ENCODE data around the gene COL11A2. TPM values are rescaled to one million over a fixed set of nuclear protein-coding genes. Genes with fewer than 3 reads are reported as not detected.

The COL11A2 gene
- total RNA-seq, 1 experiment from 2014 or later: 3.7 TPM

DNA sequence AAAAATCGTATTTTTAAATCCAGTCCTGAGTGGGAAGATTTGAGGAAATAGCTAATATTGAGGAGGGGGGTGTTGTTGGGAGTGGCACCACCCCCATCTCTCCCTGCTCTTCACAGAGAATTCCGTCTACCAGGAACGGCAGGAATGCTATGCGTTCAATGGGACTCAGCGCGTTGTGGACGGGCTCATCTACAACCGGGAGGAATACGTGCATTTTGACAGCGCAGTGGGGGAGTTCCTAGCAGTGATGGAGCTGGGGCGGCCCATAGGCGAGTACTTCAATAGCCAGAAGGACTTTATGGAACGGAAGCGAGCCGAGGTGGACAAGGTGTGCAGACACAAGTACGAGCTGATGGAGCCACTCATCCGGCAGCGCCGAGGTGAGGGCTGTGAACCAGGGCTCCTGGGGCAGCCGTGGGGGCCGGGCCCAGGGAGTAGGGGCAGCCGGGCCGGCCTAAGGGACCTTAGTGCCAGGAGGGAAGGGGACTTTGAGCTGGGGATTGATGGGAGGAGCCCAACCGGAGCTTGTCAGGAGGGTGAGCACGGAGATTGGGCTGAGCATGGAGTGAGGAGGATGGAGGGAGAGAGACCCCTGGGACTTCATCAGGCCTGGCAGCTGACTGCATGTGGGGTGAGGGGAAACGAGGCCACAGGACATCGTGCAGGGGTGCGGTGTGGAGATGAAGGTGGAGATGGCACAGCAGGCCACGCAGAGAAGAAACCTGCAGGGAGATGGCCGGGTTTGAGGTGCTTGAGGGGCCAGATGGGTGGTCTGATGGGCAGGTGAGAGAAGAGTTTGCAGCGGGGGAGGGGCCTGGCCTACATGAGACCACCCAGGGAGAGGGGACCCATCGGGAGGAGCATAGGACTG lies 75.2 kb downstream of the COL11A2 start (continued):
- TF ChIP-seq, protein P1, sequence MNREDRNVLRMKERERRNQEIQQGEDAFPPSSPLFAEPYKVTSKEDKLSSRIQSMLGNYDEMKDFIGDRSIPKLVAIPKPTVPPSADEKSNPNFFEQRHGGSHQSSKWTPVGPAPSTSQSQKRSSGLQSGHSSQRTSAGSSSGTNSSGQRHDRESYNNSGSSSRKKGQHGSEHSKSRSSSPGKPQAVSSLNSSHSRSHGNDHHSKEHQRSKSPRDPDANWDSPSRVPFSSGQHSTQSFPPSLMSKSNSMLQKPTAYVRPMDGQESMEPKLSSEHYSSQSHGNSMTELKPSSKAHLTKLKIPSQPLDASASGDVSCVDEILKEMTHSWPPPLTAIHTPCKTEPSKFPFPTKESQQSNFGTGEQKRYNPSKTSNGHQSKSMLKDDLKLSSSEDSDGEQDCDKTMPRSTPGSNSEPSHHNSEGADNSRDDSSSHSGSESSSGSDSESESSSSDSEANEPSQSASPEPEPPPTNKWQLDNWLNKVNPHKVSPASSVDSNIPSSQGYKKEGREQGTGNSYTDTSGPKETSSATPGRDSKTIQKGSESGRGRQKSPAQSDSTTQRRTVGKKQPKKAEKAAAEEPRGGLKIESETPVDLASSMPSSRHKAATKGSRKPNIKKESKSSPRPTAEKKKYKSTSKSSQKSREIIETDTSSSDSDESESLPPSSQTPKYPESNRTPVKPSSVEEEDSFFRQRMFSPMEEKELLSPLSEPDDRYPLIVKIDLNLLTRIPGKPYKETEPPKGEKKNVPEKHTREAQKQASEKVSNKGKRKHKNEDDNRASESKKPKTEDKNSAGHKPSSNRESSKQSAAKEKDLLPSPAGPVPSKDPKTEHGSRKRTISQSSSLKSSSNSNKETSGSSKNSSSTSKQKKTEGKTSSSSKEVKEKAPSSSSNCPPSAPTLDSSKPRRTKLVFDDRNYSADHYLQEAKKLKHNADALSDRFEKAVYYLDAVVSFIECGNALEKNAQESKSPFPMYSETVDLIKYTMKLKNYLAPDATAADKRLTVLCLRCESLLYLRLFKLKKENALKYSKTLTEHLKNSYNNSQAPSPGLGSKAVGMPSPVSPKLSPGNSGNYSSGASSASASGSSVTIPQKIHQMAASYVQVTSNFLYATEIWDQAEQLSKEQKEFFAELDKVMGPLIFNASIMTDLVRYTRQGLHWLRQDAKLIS (CRISPR knock-in tag; IDR thresholded peaks at IDR 0.05; ENCODE audit: borderline replicate concordance): no peak
- no peak for TF ChIP-seq MXD4 (CRISPR knock-in tag; IDR thresholded peaks at IDR 0.05; ENCODE audit: borderline replicate concordance)
- TF ChIP-seq IRF2 (CRISPR knock-in tag; IDR thresholded peaks at IDR 0.05; ENCODE audit: borderline replicate concordance, low read depth): no peak
- TF ChIP-seq, protein P2, sequence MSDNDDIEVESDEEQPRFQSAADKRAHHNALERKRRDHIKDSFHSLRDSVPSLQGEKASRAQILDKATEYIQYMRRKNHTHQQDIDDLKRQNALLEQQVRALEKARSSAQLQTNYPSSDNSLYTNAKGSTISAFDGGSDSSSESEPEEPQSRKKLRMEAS (CRISPR knock-in tag; IDR thresholded peaks at IDR 0.05): 0 out of 2 replicates have a peak, but pooled peaks have one; percentile 49
- no peak for TF ChIP-seq ZBTB21 (CRISPR knock-in tag; IDR thresholded peaks at IDR 0.05; ENCODE audit: borderline replicate concordance)
- TF ChIP-seq EMX1 (CRISPR knock-in tag; IDR thresholded peaks at IDR 0.05): peak; percentile 82
- TF ChIP-seq, protein P3, sequence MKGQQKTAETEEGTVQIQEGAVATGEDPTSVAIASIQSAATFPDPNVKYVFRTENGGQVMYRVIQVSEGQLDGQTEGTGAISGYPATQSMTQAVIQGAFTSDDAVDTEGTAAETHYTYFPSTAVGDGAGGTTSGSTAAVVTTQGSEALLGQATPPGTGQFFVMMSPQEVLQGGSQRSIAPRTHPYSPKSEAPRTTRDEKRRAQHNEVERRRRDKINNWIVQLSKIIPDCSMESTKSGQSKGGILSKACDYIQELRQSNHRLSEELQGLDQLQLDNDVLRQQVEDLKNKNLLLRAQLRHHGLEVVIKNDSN (CRISPR knock-in tag; IDR thresholded peaks at IDR 0.05): peak; percentile 23; the same call in 1 of the 2 replicates
- no peak for TF ChIP-seq ZNF396 (CRISPR knock-in tag; IDR thresholded peaks at IDR 0.05; ENCODE audit: borderline replicate concordance)
- TF ChIP-seq, protein P4, sequence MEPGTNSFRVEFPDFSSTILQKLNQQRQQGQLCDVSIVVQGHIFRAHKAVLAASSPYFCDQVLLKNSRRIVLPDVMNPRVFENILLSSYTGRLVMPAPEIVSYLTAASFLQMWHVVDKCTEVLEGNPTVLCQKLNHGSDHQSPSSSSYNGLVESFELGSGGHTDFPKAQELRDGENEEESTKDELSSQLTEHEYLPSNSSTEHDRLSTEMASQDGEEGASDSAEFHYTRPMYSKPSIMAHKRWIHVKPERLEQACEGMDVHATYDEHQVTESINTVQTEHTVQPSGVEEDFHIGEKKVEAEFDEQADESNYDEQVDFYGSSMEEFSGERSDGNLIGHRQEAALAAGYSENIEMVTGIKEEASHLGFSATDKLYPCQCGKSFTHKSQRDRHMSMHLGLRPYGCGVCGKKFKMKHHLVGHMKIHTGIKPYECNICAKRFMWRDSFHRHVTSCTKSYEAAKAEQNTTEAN (CRISPR knock-in tag; IDR thresholded peaks at IDR 0.05): peak; percentile 64; the same call in 1 of the 2 replicates
- TF ChIP-seq, protein P5, sequence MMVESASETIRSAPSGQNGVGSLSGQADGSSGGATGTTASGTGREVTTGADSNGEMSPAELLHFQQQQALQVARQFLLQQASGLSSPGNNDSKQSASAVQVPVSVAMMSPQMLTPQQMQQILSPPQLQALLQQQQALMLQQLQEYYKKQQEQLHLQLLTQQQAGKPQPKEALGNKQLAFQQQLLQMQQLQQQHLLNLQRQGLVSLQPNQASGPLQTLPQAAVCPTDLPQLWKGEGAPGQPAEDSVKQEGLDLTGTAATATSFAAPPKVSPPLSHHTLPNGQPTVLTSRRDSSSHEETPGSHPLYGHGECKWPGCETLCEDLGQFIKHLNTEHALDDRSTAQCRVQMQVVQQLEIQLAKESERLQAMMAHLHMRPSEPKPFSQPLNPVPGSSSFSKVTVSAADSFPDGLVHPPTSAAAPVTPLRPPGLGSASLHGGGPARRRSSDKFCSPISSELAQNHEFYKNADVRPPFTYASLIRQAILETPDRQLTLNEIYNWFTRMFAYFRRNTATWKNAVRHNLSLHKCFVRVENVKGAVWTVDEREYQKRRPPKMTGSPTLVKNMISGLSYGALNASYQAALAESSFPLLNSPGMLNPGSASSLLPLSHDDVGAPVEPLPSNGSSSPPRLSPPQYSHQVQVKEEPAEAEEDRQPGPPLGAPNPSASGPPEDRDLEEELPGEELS (CRISPR knock-in tag; IDR thresholded peaks at IDR 0.05): 0 out of 2 replicates have a peak, but pooled peaks have one; percentile 41
- TF ChIP-seq, protein P6, sequence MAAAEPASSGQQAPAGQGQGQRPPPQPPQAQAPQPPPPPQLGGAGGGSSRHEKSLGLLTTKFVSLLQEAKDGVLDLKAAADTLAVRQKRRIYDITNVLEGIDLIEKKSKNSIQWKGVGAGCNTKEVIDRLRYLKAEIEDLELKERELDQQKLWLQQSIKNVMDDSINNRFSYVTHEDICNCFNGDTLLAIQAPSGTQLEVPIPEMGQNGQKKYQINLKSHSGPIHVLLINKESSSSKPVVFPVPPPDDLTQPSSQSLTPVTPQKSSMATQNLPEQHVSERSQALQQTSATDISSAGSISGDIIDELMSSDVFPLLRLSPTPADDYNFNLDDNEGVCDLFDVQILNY (CRISPR knock-in tag; IDR thresholded peaks at IDR 0.05): 0 out of 2 replicates have a peak, but pooled peaks have one; percentile 28
- TF ChIP-seq ZNF671 (CRISPR knock-in tag; IDR thresholded peaks at IDR 0.05): peak; percentile 50; the same call in 1 of the 2 replicates

DNA sequence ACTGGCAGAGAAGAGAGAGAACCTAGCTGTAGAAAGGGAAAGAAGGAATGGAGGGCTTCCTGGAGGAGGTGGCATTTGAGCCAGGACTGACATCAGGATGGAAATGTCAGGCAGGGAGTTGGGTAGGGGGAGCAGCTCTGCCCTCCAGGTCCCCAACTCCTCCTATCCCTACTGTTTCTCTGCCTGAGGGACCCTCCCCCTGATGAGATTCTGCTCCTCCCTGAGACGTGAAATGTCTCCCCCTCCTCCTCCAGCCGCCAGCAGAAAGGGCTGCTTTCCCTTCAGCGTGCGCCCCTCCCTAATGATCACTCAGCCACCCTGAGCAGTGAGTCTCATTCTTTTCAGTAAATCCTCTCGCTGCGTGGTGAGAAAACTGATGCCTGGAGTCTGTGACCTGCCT lies 75.8 kb downstream of the COL11A2 start:
- Mint-ChIP-seq H3K36me3 (peaks cover under 1% of the 10 kb centered on the region; the same call in 1 of the 2 replicates), H3K4me1 (peaks cover 56% of the 10 kb centered on the region), H3K9me3 (no peaks in the 10 kb centered on the region), H3K27me3 (ENCODE audit: low read depth) (no peaks in the 10 kb centered on the region; the same call in 1 of the 2 replicates), H3K27ac (peak overlapping the region; percentile 100), H3K4me3 (peak overlapping the region; percentile 98)
- ChIA-PET POLR2A (interaction anchor here (0.5 to 3.2 kb wide), 7 partner anchors 10 to 921 kb away, joined by 3 to 26 read pairs (median 3); partner anchors contain the start of gene ZBTB22), CTCF (interaction anchor here (0.7 to 5.3 kb wide), 8 partner anchors 9 to 293 kb away, joined by 3 to 43 read pairs (median 13); no protein-coding TSS in a partner anchor)
- TF ChIP-seq ZNF263 (CRISPR knock-in tag; IDR thresholded peaks at IDR 0.05; ENCODE audit: low read depth): 0 out of 2 replicates have a peak, but pooled peaks have one; percentile 28
- no peak for TF ChIP-seq JUN (CRISPR knock-in tag; IDR thresholded peaks at IDR 0.05)
- ATAC-seq: peak; percentile 69
- peak; percentile 39 for DNase-seq (ENCODE audit: low spot score)
